HEK293 (cell line): Measurements from ENCODE around the gene ESPL1.

Experiments
- IKZF3 ChIP-seq: fragments of 450-650 bp; IDR thresholded peaks from 2 replicates; pipeline ENCODE4 v1.5.0; 2018; ENCODE audit warnings: missing biosample characterization, mild to moderate bottlenecking, missing genetic modification characterization, moderate library complexity
- MZF1 ChIP-seq: fragments of 450-650 bp; formaldehyde crosslinking; IDR thresholded peaks from 2 replicates; pipeline ENCODE4 v1.5.1; 2017; ENCODE audit warnings: missing biosample characterization, missing genetic modification characterization, borderline replicate concordance
- ZBTB21 ChIP-seq: fragments of 450-650 bp; formaldehyde crosslinking; IDR thresholded peaks from 2 replicates; pipeline ENCODE4 v1.5.1; 2017; ENCODE audit warnings: missing biosample characterization, missing genetic modification characterization
- ZBTB7A ChIP-seq: fragments of 450-650 bp; formaldehyde crosslinking; IDR thresholded peaks from 2 replicates; pipeline ENCODE4 v1.5.1; 2016; ENCODE audit warnings: low read depth, missing biosample characterization, missing genetic modification characterization
- ZFP41 ChIP-seq: fragments of 450-650 bp; formaldehyde crosslinking; IDR thresholded peaks from 2 replicates; pipeline ENCODE4 v1.5.1; 2016; ENCODE audit warnings: missing biosample characterization, missing genetic modification characterization, borderline replicate concordance
- ZNF114 ChIP-seq: fragments of 450-650 bp; formaldehyde crosslinking; IDR thresholded peaks from 2 replicates; pipeline ENCODE4 v1.5.0; 2017; ENCODE audit warnings: missing biosample characterization, missing genetic modification characterization
- ZNF2 ChIP-seq: fragments of 450-650 bp; formaldehyde crosslinking; IDR thresholded peaks from 2 replicates; pipeline ENCODE4 v1.5.1; 2016; ENCODE audit warnings: missing biosample characterization, missing genetic modification characterization
- ZNF302 ChIP-seq: fragments of 450-650 bp; formaldehyde crosslinking; IDR thresholded peaks from 2 replicates; pipeline ENCODE4 v1.5.1; 2016; ENCODE audit warnings: missing biosample characterization, missing genetic modification characterization, low read depth
- ZNF394 ChIP-seq: fragments of 450-650 bp; formaldehyde crosslinking; IDR thresholded peaks from 2 replicates; pipeline ENCODE4 v1.5.1; 2016; ENCODE audit warnings: missing biosample characterization, missing genetic modification characterization, mild to moderate bottlenecking, moderate library complexity, borderline replicate concordance
- ZNF48 ChIP-seq: fragments of 450-650 bp; formaldehyde crosslinking; IDR thresholded peaks from 2 replicates; pipeline ENCODE4 v1.5.1; 2016; ENCODE audit warnings: missing biosample characterization, missing genetic modification characterization
- ZNF529 ChIP-seq: fragments of 450-650 bp; formaldehyde crosslinking; IDR thresholded peaks from 2 replicates; pipeline ENCODE4 v1.5.1; 2017; ENCODE audit warnings: missing genetic modification characterization, missing biosample characterization; ENCODE audit not compliant: insufficient replicate concordance
- ZNF747 ChIP-seq: fragments of 450-650 bp; formaldehyde crosslinking; IDR thresholded peaks from 2 replicates; pipeline ENCODE4 v1.5.1; 2016; ENCODE audit warnings: missing biosample characterization, missing genetic modification characterization
- ZNF777 ChIP-seq: fragments of 450-650 bp; formaldehyde crosslinking; IDR thresholded peaks from 2 replicates; pipeline ENCODE4 v1.5.1; 2017; ENCODE audit warnings: missing biosample characterization, missing genetic modification characterization, borderline replicate concordance
- ZNF785 ChIP-seq: fragments of 450-650 bp; formaldehyde crosslinking; IDR thresholded peaks from 2 replicates; pipeline ENCODE4 v1.5.1; 2016; ENCODE audit warnings: missing biosample characterization, missing genetic modification characterization
- ZSCAN30 ChIP-seq: fragments of 450-650 bp; IDR thresholded peaks from 2 replicates; pipeline ENCODE4 v1.5.1; 2018; ENCODE audit warnings: missing biosample characterization, mild to moderate bottlenecking, missing genetic modification characterization, moderate library complexity
- TF ChIP-seq, protein P1 (sequence below): fragments of 450-650 bp; formaldehyde crosslinking; IDR thresholded peaks from 2 replicates; pipeline ENCODE4 v1.5.1; 2016; ENCODE audit warnings: missing biosample characterization, missing genetic modification characterization
- TF ChIP-seq, protein P2 (sequence below): fragments of 450-650 bp; formaldehyde crosslinking; optimal IDR thresholded peaks from 2 replicates; pipeline ENCODE3; 2016; ENCODE audit warnings: missing biosample characterization, mild to moderate bottlenecking, missing genetic modification characterization
- TF ChIP-seq, protein P3 (sequence below): fragments of 450-650 bp; formaldehyde crosslinking; IDR thresholded peaks from 2 replicates; pipeline ENCODE4 v1.5.1; 2017; ENCODE audit warnings: missing biosample characterization, missing genetic modification characterization
- TF ChIP-seq, protein P4 (sequence below): fragments of 450-650 bp; formaldehyde crosslinking; IDR thresholded peaks from 2 replicates; pipeline ENCODE4 v1.5.1; 2016; ENCODE audit warnings: missing biosample characterization, missing genetic modification characterization, low read depth
- TF ChIP-seq, protein P5 (sequence below): fragments of 450-650 bp; formaldehyde crosslinking; IDR thresholded peaks from 2 replicates; pipeline ENCODE4 v1.5.1; 2017; ENCODE audit warnings: missing biosample characterization, mild to moderate bottlenecking, missing genetic modification characterization, moderate library complexity
- TF ChIP-seq, protein P6 (sequence below): fragments of 450-650 bp; formaldehyde crosslinking; IDR thresholded peaks from 2 replicates; pipeline ENCODE4 v1.5.1; 2016; ENCODE audit warnings: missing biosample characterization, missing genetic modification characterization
- TF ChIP-seq, protein P7 (sequence below): fragments of 450-650 bp; formaldehyde crosslinking; IDR thresholded peaks from 2 replicates; pipeline ENCODE4 v1.5.1; 2016; ENCODE audit warnings: missing biosample characterization, missing genetic modification characterization

The ESPL1 gene

DNA sequence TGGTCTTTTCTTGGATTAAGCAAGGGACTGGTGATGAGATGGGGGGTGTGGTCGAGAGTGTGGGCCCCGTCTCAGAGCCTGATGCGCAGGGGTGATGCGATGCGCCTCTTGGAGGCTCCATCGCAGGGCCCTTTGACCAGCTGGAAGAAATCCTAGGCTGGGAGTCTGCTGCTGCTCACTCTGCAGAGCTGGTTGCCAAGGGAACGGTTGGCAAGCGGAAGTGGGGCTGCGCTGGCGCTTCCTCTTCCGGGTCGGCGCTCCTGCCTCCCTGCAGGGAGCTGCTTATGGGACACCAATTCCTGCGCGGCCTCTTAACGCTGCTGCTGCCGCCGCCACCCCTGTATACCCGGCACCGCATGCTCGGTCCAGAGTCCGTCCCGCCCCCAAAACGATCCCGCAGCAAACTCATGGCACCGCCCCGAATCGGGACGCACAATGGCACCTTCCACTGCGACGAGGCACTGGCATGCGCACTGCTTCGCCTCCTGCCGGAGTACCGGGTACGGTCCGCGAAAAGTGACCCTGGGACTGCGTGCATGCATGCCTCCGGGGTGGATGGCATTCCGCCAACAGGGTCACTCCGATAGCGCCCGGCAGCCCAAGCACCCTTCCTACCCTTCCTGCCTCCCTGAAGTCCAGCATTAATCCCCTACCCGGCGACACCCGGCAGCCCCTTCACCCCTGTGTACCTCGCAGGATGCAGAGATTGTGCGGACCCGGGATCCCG is 31.5 kb downstream of the ESPL1 start, which contains the start of gene MYG1 (continued):
- TF ChIP-seq, protein P1, sequence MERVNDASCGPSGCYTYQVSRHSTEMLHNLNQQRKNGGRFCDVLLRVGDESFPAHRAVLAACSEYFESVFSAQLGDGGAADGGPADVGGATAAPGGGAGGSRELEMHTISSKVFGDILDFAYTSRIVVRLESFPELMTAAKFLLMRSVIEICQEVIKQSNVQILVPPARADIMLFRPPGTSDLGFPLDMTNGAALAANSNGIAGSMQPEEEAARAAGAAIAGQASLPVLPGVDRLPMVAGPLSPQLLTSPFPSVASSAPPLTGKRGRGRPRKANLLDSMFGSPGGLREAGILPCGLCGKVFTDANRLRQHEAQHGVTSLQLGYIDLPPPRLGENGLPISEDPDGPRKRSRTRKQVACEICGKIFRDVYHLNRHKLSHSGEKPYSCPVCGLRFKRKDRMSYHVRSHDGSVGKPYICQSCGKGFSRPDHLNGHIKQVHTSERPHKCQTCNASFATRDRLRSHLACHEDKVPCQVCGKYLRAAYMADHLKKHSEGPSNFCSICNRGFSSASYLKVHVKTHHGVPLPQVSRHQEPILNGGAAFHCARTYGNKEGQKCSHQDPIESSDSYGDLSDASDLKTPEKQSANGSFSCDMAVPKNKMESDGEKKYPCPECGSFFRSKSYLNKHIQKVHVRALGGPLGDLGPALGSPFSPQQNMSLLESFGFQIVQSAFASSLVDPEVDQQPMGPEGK (tag by site-specific recombination) = peak; percentile 49
- TF ChIP-seq, protein P2, sequence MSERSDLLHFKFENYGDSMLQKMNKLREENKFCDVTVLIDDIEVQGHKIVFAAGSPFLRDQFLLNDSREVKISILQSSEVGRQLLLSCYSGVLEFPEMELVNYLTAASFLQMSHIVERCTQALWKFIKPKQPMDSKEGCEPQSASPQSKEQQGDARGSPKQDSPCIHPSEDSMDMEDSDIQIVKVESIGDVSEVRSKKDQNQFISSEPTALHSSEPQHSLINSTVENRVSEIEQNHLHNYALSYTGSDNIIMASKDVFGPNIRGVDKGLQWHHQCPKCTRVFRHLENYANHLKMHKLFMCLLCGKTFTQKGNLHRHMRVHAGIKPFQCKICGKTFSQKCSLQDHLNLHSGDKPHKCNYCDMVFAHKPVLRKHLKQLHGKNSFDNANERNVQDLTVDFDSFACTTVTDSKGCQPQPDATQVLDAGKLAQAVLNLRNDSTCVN (tag by site-specific recombination) = peak; percentile 81
- TF ChIP-seq ZNF777 (tag by site-specific recombination) (no peak), ZBTB21 (tag by site-specific recombination) (no peak; the same call in 1 of the 2 replicates), IKZF3 (tag by site-specific recombination) (peak; percentile 52; the same call in 1 of the 2 replicates), ZFP41 (tag by site-specific recombination) (no peak), ZNF394 (tag by site-specific recombination) (no peak), ZNF2 (tag by site-specific recombination) (peak; percentile 89; the same call in 1 of the 2 replicates), ZNF785 (tag by site-specific recombination) (0 out of 2 replicates have a peak, but pooled peaks have one; percentile 33), ZBTB7A (tag by site-specific recombination) (no peak), ZSCAN30 (peak; percentile 60; the same call in 1 of the 2 replicates), ZNF114 (tag by site-specific recombination) (no peak), ZNF747 (tag by site-specific recombination) (no peak), ZNF48 (tag by site-specific recombination) (no peak), MZF1 (tag by site-specific recombination) (no peak), ZNF302 (tag by site-specific recombination) (no peak), ZNF529 (tag by site-specific recombination) (no peak)
- TF ChIP-seq, protein P3, sequence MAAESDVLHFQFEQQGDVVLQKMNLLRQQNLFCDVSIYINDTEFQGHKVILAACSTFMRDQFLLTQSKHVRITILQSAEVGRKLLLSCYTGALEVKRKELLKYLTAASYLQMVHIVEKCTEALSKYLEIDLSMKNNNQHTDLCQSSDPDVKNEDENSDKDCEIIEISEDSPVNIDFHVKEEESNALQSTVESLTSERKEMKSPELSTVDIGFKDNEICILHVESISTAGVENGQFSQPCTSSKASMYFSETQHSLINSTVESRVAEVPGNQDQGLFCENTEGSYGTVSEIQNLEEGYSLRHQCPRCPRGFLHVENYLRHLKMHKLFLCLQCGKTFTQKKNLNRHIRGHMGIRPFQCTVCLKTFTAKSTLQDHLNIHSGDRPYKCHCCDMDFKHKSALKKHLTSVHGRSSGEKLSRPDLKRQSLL = peak; percentile 94
- TF ChIP-seq, protein P4, sequence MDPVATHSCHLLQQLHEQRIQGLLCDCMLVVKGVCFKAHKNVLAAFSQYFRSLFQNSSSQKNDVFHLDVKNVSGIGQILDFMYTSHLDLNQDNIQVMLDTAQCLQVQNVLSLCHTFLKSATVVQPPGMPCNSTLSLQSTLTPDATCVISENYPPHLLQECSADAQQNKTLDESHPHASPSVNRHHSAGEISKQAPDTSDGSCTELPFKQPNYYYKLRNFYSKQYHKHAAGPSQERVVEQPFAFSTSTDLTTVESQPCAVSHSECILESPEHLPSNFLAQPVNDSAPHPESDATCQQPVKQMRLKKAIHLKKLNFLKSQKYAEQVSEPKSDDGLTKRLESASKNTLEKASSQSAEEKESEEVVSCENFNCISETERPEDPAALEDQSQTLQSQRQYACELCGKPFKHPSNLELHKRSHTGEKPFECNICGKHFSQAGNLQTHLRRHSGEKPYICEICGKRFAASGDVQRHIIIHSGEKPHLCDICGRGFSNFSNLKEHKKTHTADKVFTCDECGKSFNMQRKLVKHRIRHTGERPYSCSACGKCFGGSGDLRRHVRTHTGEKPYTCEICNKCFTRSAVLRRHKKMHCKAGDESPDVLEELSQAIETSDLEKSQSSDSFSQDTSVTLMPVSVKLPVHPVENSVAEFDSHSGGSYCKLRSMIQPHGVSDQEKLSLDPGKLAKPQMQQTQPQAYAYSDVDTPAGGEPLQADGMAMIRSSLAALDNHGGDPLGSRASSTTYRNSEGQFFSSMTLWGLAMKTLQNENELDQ (tag by site-specific recombination) = no peak
- TF ChIP-seq, protein P5, sequence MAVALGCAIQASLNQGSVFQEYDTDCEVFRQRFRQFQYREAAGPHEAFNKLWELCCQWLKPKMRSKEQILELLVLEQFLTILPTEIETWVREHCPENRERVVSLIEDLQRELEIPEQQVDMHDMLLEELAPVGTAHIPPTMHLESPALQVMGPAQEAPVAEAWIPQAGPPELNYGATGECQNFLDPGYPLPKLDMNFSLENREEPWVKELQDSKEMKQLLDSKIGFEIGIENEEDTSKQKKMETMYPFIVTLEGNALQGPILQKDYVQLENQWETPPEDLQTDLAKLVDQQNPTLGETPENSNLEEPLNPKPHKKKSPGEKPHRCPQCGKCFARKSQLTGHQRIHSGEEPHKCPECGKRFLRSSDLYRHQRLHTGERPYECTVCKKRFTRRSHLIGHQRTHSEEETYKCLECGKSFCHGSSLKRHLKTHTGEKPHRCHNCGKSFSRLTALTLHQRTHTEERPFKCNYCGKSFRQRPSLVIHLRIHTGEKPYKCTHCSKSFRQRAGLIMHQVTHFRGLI (tag by site-specific recombination) = no peak
- TF ChIP-seq, protein P6, sequence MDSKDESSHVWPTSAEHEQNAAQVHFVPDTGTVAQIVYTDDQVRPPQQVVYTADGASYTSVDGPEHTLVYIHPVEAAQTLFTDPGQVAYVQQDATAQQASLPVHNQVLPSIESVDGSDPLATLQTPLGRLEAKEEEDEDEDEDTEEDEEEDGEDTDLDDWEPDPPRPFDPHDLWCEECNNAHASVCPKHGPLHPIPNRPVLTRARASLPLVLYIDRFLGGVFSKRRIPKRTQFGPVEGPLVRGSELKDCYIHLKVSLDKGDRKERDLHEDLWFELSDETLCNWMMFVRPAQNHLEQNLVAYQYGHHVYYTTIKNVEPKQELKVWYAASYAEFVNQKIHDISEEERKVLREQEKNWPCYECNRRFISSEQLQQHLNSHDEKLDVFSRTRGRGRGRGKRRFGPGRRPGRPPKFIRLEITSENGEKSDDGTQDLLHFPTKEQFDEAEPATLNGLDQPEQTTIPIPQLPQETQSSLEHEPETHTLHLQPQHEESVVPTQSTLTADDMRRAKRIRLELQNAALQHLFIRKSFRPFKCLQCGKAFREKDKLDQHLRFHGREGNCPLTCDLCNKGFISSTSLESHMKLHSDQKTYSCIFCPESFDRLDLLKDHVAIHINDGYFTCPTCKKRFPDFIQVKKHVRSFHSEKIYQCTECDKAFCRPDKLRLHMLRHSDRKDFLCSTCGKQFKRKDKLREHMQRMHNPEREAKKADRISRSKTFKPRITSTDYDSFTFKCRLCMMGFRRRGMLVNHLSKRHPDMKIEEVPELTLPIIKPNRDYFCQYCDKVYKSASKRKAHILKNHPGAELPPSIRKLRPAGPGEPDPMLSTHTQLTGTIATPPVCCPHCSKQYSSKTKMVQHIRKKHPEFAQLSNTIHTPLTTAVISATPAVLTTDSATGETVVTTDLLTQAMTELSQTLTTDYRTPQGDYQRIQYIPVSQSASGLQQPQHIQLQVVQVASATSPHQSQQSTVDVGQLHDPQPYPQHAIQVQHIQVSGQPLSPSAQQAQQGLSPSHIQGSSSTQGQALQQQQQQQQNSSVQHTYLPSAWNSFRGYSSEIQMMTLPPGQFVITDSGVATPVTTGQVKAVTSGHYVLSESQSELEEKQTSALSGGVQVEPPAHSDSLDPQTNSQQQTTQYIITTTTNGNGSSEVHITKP (tag by site-specific recombination) = peak; percentile 99
- TF ChIP-seq, protein P7, sequence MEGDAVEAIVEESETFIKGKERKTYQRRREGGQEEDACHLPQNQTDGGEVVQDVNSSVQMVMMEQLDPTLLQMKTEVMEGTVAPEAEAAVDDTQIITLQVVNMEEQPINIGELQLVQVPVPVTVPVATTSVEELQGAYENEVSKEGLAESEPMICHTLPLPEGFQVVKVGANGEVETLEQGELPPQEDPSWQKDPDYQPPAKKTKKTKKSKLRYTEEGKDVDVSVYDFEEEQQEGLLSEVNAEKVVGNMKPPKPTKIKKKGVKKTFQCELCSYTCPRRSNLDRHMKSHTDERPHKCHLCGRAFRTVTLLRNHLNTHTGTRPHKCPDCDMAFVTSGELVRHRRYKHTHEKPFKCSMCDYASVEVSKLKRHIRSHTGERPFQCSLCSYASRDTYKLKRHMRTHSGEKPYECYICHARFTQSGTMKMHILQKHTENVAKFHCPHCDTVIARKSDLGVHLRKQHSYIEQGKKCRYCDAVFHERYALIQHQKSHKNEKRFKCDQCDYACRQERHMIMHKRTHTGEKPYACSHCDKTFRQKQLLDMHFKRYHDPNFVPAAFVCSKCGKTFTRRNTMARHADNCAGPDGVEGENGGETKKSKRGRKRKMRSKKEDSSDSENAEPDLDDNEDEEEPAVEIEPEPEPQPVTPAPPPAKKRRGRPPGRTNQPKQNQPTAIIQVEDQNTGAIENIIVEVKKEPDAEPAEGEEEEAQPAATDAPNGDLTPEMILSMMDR (tag by site-specific recombination) = peak; percentile 84
